ENCODE measurements around the gene INTS1. TPM values are rescaled to one million over a fixed set of nuclear protein-coding genes. Genes with fewer than 3 reads are reported as not detected.
"Not testable (repeated sequence)": the region's sequence is repeated elsewhere in the genome, so short reads cannot be mapped to it uniquely, and the experiment has no call there.

The INTS1 gene
- total RNA-seq, 1 experiment from 2014 or later, result 43.1 TPM

- DNase-seq (ENCODE audit: extremely low read depth, low read depth), result no peak
Measured at GRCh38 chr7:1449951-1450350, 54.2 kb downstream of the INTS1 start.

GRCh38 chr7:1449501-1449900 lies 54.7 kb downstream of the INTS1 start:
- no peak for DNase-seq (ENCODE audit: extremely low read depth, low read depth)

GRCh38 chr7:1448958-1449357 lies 55.2 kb downstream of the INTS1 start:
- DNase-seq (ENCODE audit: extremely low read depth, low read depth), result no peak

GRCh38 chr7:1447551-1448244 lies 56.5 kb downstream of the INTS1 start:
- DNase-seq (ENCODE audit: extremely low read depth, low read depth), result no peak

- DNase-seq (ENCODE audit: extremely low read depth, low read depth), result no peak
Measured at GRCh38 chr7:1447112-1447511, 57.1 kb downstream of the INTS1 start.

GRCh38 chr7:1446620-1447032 lies 57.6 kb downstream of the INTS1 start:
- DNase-seq (ENCODE audit: extremely low read depth, low read depth), result no peak

- DNase-seq (ENCODE audit: extremely low read depth, low read depth), result not testable (repeated sequence)
Measured at GRCh38 chr7:1446026-1446425, 58.2 kb downstream of the INTS1 start.

- DNase-seq (ENCODE audit: extremely low read depth, low read depth), result no peak
Measured at GRCh38 chr7:1445341-1445740, 58.8 kb downstream of the INTS1 start.

GRCh38 chr7:1444925-1445322 lies 59.3 kb downstream of the INTS1 start:
- no peak for DNase-seq (ENCODE audit: extremely low read depth, low read depth)

GRCh38 chr7:1444214-1444924 lies 59.8 kb downstream of the INTS1 start:
- DNase-seq (ENCODE audit: extremely low read depth, low read depth), result no peak

- DNase-seq (ENCODE audit: extremely low read depth, low read depth), result not testable (repeated sequence)
Measured at GRCh38 chr7:1443587-1444200, 60.5 kb downstream of the INTS1 start.

GRCh38 chr7:1442355-1443124 lies 61.6 kb downstream of the INTS1 start:
- no peak for DNase-seq (ENCODE audit: extremely low read depth, low read depth)

GRCh38 chr7:1441615-1442354 lies 62.4 kb downstream of the INTS1 start:
- DNase-seq (ENCODE audit: extremely low read depth, low read depth), result no peak

- DNase-seq (ENCODE audit: extremely low read depth, low read depth), result no peak
Measured at GRCh38 chr7:1440620-1441019, 63.6 kb downstream of the INTS1 start.

- DNase-seq (ENCODE audit: extremely low read depth, low read depth), result no peak
Measured at GRCh38 chr7:1439373-1440363, 64.5 kb downstream of the INTS1 start.

- DNase-seq (ENCODE audit: extremely low read depth, low read depth), result no peak
Measured at GRCh38 chr7:1438821-1439220, 65.4 kb downstream of the INTS1 start.

GRCh38 chr7:1438208-1438607 lies 66.0 kb downstream of the INTS1 start:
- no peak for DNase-seq (ENCODE audit: extremely low read depth, low read depth)

GRCh38 chr7:1437155-1437880 lies 66.9 kb downstream of the INTS1 start:
- DNase-seq (ENCODE audit: extremely low read depth, low read depth), result no peak

- no peak for DNase-seq (ENCODE audit: extremely low read depth, low read depth)
Measured at GRCh38 chr7:1436608-1437007, 67.6 kb downstream of the INTS1 start.

Data from NCI-H460 (cell line).